SIG-M5 treated with dmso at 0.1 percent for 504 hours (cell line): Measurements from ENCODE around the gene LRRC63.
"Not testable (repeated sequence)": the region's sequence is repeated elsewhere in the genome, so short reads cannot be mapped to it uniquely, and the experiment has no call there.

Experiments used
- DNase-seq: peaks from one replicate; lab custom pipeline; 2025; ENCODE audit not compliant: unreplicated experiment; lab: John Stamatoyannopoulos, UW

The LRRC63 gene

DNA sequence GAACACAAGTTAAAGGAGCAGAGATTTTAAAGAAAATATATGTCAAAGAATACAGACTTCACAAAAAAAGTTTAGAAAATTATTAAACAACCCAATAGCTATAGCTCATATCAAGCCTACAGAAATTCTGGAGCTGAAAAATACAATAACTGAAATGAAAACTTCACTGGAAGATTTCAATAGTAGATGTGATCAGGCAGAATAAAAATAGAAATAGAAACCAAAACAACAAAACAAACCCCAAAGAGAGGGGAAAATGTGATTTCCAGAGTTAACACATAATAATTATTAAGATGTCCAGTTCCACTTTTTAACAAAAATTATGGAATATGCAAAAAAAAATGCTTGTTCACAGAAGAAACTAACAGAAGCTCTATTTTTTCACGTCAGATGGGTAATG lies 23.6 kb downstream of the LRRC63 start:
- DNase-seq = no peak

DNA sequence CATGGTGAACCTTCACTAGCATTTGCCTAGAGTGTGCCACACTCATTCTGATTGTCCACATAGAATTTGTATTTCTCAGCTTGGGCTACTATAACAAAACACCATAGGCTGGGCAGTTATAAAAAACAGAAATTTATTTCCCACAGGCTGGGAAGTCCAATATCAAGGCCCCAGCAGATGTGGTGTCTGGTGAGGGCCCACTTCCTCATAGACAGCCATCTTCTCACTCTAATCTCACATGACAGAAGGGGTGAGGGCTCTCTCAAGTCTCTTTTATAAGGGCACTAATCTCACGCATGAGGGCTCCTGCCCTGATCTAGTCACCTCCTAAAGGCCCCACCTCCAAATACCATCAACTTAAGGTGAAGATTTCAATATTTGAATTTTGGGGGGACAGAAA lies 53.6 kb downstream of the LRRC63 start:
- DNase-seq = no peak

DNA sequence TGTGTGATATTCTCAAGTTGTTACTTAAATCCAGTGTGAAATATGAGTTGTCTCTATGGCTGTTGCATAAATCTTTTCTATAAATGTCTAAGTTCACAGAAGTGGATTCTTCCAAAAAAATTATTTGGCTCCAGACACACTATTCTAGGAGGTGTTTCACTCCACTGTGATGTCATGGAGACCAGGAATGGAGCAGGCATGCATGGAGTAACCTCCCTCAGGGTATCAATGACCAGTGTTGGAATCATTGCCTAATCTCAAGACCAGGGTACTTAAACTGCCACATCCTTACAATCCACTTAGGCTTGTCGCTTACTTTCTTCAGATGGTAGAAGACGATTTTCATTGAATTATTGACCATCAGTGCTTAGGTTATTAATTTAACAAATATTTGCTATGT lies 55.4 kb downstream of the LRRC63 start:
- no peak for DNase-seq

DNA sequence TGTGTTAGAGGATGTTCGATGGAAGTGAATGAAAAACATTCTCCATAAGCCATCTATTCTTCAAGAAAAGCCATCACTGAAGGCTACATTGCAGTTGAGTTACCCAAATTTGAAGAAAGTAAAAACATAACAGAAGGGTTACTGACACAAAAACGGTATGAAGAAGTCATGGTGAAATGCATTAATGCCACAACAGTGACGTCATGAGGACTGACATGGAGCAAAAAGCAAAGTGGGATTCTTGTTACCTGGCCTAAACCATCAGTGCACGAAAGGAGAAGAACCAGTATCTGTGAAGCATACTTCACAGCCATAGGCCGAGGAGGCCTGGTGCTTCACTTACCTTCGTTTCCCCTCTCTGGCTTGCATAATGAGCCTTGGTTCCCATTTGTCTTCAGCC lies 58.7 kb downstream of the LRRC63 start:
- no peak for DNase-seq

DNA sequence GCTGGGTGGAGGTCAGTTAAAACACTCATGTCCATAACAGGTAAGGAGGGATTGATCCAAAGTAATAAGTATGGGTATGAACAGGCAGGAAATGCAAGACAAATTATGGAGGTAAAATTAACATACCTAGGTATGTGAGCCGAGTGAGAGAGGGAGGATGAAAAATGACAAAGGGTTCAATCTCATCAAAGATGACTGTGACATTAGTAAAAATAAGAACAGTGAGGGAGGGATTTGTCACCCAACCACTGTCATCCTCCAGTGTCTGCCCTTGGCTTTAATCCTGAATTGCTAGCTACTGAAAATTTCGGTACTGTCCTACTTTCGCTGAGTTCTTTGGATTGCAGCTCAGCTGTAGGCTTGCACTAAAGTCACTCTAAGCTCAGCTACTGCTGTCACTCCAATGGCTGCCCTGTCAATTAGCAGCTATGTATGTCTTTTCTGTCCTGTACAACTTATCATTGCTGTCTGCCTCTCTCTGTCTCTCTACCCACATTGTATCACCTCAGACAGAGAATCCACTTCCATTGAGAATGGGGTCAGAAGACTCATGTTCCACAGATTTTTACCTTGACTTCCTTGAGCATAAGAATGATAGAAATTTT lies 62.5 kb downstream of the LRRC63 start:
- no peak for DNase-seq

DNA sequence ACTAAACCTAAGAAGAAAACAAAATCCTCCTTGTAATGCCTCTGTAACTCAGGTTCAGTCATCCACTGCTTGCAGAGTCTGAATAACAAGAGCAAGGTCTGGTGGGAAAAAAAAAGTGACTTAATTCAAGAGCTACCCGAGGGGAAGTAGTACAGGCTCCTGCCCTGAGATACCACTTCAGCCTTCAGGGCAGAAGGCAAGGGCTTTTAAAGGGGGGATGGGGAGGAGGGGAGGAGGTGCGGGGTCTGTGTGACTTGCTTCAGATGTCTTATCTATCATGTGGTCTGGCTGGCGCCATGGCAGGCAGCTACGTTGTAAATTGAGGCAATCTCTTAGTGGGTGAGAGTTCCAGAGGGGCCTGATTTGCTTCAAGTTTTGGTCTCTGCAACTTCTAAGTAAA lies 66.7 kb downstream of the LRRC63 start:
- peak; percentile 3 for DNase-seq

DNA sequence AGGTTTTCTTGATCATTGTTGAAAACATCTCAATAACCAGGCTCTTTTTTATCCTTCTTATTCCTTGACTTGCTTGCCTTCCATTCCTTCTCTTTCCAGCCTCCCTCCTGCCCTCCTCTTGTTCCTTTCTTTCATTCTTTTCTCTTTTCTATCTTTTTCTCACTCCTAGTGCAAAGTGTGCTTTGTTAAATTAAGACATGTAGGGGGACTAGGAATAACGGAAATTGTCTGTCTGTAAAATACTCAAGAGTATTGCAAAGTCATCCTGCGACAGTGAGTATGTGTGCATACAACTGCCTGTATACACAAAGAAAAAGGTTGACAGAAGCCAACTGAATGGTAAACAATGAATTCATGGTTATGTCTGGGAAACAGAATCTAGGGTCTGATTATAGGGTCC lies 70.1 kb downstream of the LRRC63 start:
- no peak for DNase-seq

DNA sequence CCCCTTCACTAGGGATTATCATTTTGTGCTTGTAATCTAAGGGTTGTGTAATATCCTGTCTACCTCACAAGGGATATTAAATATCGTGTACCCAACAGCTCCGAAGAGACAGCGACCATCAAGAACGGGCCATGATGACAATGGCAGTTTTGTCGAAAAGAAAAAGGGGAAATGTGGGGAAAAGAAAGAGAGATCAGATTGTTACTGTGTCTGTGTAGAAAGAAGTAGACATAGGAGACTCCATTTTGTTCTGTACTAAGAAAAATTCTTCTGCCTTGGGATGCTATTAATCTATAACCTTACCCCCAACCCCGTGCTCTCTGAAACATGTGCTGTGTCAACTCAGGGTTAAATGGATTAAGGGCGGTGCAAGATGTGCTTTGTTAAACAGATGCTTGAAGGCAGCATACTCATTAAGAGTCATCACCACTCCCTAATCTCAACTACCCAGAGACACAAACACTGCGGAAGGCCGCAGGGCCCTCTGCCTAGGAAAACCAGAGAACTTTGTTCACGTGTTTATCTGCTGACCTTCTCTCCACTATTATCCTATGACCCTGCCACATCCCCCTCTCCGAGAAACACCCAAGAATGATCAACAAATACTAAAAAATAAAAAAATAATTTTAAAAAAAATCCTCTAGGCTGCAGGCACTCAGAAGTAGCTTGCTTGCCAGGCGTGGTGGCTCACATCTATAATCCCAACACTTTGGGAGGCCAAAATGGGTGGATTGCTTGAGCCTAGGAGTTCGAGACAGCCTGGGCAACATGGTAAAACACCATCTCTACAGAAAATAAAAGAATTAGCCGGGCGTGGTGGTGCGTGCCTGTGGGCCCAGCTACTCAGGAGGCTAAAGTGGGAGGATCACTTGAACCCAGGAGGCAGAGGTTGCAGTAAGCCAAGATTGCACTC lies 72.4 kb downstream of the LRRC63 start:
- not testable (repeated sequence) for DNase-seq

DNA sequence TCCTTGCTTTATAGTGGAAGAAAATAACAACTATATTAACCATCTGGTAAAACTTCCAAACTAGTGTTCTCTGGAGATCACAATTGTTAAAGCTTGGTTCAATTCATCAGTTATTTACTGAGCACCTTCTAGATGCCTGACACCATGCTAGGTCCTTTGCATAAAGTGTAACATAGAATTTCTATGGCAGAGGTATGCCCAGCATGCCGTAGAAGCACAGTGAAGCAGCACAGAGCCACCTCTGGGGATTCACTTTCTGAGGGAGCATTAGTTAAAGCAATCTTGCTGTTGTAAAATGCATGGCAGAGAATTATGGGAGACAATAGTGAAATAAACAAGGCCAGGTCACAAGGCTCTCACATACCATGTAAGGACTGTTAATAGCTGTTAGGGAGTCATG lies 75.2 kb downstream of the LRRC63 start:
- no peak for DNase-seq

DNA sequence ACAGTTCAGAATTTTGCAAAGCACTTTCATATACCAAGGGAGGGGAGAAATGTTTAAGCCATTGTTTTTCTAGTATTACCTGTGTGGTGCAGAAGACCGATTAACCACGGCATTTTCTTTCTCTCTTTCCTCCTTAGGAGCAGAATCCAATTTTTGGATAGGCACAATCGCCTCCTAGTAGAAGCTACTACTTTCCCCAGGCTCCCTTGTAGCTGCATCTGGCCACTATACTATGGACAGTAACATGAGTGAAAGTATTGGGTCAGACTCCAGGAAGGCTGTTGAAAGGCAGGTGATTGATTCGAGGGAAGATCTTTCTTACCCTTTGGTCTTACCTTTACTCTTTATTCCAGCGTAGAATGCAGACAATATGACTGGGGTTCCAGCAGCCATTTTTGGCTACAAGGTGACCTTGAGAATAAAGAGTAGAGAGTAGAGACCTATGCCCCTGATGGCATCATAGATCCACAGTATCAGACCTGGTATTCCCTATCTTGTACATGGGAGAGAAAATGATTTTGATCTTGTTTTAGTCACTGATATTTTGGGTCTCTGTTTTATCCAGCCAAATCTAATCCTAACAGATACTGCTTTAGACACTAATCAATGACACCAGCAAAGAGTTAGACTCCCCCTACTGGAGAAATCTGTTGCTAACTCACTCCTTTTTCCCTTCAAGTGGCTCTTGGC lies 77.0 kb downstream of the LRRC63 start:
- DNase-seq = peak; percentile 81

DNA sequence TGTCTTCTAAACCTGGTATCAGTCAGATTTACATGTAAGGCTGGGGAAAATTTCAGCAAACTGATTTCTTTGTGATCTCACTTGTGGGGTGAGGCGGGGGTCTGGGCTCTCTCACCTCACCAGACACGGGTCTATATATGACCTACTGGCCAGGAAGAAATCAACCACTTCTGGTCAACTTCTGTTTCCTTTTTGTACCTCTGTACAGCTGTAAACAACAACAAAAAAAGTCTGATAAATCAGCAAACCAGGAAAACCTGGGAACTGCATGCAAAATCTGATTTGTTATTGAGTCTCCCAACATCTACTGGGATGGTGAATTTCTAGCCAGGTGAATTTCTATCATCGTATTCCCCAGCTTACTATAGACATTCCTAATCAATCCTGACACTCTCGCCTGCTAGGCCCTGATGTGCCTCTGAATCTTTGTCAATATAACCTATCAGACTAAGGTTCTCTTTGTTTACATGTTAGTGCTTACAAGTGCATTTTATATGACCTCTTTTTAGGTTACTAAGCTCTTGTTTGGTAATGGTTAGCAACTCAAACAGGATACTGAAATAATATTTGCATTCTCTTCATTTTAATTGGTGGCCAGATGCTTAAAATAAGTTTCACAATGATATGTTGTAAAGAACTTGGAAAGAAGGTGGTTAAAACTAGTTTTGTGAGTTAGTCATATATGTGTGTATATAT lies 77.7 kb downstream of the LRRC63 start:
- DNase-seq = no peak

DNA sequence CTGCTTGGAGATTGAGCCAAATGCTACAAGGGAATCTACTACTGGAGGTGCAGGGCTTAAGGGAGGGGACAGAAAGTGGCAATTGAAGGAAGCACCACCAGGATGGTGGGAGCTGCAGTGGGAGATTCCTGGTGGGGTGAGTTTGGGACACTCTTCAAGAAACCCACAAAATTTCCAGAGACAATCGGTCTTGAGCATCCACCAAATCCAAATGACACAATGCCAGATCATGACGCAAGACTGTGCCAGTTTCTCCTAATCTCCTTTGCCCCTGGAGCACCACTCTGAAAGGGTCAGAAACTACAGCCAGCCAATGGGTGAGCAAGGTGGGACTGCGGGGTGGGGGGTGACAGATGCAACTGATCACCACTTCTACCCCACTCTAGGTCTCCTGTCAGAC lies 78.7 kb downstream of the LRRC63 start:
- DNase-seq = no peak

DNA sequence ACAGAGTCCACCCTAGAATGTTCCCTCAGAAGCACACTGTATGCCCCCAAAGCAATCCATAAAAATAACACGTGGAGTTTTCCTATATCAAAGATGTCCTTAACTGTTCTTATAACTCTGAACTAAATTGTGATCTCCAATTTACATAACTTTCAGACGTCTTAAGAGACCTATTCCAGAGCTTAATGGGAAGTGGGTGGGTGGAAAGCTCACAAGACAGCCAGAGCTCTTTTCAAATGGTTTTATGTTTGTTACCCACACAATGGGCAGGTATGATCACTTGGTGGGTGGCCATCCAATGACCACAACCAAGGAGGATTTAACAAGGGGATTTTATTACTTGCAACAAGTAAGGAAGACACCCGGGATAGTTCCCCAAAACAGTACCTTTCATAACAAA lies 81.7 kb downstream of the LRRC63 start:
- no peak for DNase-seq

DNA sequence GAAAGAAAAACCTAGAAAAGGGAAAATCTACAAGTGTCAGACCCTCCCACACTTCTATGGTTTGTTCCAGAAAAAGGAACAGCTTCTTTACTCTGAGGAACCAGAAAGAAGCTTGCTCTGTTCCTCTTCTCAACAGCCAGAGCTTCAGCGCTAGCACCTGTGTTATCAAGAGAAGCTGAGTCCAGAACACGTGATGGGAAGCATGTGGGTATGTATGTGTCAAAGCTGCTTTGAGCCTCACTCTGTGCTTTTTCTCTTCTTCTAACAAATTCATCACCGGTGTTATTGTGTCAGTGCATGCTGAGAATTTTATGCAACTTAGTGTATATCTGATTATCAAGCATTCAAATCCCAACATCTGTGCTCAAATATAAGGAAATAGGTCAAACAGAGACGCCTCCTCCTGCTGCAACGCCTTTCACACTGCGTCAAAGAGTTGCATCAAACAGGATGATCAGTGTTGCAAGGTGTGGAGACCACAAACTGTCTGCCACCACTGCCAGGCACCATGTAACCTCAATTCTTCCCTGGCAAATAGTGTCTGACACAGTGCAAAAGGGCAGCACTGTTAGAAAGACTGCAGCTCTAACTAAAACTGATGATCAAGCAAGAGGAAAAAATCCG lies 83.9 kb downstream of the LRRC63 start:
- DNase-seq = peak; percentile 98

DNA sequence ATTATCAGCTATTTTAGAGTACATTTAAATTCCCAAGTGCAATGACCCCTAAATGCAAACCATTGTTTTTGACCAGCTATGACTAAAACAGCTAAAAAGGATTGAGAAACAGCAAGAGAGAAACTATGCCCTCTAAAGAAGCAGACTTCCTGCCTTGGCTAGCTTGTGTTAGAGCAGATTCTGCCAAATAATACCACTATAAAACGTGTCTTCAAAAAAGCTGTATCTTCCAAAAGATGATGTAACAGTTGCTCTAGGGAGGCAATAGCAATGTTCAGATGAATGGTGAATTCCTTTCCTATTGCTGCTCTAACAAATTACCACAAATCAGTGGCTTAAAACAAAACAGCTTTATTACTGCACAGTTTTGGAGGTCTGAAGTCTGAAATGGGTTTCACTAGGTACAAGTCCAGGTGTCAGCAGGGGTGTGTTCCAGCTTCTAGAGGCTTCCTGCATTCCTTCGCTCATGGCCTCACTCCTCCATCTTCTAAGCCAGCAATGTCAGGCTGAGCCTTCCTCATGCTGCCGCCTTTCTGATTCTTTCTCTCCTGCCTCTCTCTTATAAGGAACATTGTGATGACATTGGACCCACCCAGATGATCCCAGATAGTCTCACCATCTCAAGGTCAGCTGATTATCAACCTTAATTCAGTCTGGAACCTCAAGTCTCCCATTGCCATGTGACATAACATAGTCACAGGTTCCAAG lies 84.5 kb downstream of the LRRC63 start:
- peak; percentile 95 for DNase-seq

DNA sequence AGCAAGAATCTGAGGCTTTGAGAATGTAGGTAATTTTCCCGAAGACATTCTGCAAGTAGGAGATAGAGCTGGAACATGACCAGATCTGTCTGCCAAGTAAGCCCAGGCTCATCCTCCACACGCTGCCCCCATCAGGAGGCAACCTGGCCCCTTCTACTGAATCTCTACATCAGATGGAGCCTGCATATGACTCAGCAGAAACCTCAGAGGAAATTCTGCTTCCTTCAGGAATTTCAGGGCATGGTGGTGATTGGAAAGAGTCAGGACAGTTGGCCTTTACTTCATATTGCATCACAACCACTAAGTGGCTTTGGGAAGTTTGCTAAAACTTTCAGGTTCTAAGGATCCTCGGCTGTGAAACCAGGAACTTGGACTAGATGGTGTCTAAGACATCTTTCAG lies 85.2 kb downstream of the LRRC63 start:
- no peak for DNase-seq

DNA sequence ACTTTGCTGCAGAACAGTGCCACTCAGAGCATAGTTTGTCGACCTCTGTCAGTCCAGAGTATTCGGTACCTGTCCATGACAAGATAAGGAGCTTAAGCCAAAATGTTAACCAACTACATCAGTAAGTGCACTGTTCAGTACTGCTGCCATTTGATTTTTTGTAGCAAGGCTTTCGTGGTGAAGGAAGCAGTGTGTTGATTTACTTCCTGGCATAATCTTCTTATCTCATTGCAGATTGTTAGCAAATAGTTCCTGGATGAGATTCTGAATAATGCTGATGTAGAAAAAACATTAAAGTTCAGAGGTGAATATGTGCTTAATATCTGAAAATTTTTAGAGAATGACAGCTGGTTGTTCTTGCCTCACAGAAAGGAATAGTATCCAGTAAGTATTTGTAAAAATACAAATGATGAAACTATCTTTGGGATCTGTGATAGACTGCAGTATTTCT lies 85.7 kb downstream of the LRRC63 start:
- no peak for DNase-seq

DNA sequence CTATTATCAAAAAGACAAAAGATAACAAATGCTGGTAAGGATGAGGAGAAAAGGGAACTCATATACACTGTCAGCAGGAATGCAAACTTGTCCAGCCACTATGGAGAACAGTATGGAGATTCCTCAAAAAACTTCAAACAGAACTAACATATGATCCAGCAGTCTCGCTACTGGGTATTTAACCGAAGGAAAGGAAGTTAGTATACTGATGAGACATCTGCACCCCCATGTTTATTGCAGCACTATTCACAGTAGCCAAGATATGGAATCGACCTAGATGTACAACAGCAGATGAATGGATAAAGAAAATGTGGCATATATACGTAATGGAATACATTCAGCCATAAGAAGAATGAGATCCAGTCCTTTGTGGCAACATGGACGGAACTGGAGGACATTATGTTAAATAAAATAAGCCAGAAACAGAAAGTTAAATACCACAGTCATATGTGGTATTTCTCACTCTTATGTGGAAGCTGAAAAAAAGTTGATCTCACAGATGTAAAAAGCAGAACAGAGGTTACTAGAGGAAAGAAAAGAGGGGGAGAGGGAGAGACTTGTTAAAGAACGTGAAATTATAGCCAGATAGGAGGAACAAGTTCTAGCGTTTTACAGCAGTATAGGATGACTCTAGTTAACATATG lies 92.1 kb downstream of the LRRC63 start:
- peak; percentile 42 for DNase-seq

DNA sequence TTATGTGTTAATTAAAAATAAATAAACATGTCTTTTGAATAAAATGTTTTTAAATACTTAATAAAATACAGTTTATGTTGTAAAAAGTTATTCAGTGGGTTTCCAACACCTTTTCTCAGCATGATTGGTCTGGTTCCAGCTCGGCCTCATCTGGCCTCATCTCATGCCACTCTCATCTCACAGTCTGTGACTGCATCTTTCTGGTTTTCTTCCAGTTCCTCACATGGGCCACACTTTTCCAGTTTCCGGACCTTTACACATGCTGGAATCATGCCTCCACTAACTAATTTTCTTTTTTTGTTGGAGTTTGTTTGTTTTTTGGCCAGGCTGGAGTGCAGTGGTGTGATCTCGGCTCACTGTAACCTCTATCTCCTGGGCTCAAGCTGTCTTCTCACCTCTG lies 92.8 kb downstream of the LRRC63 start:
- DNase-seq = no peak

DNA sequence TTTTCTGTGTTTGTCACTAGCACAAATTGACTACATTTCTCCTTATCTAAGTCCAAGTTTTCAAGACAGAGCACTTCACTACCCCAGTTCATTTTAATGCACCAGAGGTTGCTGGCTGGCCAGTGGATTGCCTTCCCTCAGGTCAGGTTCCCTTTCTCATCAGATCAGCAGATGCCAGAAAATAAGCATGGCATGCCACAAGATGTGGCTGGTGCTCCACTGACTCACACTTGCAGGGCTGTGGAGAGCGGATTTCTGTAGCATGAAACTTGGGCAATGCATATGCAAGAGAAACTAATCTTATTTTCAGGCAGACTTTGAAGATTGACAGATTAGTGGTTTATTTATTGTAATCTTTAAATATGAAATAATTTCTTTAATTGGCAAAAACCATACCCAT lies 95.8 kb downstream of the LRRC63 start:
- DNase-seq = peak; percentile 25
